Right renal pelvis (tissue), 4 donors: Measurements from ENCODE around the gene AKAP13. TPM values are rescaled to one million over a fixed set of nuclear protein-coding genes. Genes with fewer than 3 reads are reported as not detected.

Source experiments
- DNase-seq, 4 donors: peaks; one replicate each; pipeline ENCODE4 v3.0.0-alpha.2; 2013; ENCODE audit warnings: low read depth in 4 of 4, low spot score in 3 of 4, missing footprints in 1 of 4
- polyA plus RNA-seq, 4 donors: library from polyadenylated mRNA; unstranded; fragments of 120-200 nt; gene quantifications; one replicate each; pipeline ENCODE4 v1.2.1, GENCODE V29; 2013; ENCODE audit not compliant: insufficient read length in 4 of 4

AKAP13 gene
- polyA plus RNA-seq, 4 donors = 78.8 to 89.4 (median 83.8) TPM

DNA sequence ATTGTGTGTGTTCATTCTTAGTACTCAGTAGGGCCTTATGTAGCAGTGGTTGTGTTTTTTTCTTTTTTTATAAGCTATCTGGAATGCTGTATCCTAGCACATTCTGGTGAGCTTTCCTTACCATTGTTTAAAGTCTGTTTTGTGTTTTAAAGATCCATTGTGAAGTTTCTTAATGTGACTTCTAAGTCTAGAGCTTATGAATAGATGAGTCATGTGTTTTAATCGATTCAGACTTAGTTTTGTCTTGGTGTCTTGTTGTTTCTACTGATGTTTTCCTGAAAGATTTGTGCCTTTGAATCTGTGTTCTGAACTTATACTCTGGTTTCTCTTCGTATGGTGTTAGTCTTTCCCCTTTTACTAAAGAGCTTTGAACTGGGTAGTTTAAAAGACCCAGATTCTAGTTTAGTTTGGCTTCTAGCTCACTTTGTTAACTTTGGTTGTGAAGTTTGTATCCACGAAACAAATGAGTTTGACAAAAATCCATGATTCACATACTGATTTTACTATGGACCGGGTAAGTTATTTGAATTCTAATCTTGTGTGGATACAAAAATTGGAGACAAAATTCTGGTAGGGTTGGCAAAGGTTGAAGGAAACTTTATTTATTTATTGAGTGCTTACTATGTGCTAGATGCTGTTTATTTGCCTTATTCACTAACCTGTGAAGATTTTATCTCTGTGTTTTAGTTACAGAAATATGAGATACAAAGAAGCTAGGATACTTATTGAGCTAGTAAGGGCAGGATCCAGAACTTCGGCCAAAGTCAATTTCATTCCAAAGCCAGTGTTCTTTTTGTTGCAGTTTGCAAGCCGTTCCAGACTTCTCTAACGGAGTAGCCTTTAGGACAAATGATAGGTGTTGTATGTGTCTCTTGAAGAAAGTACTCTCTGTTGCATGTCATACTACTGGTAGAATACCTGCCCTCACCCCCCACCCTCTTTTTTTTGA, 24.8 kb downstream of the AKAP13 start:
- DNase-seq = no peak

DNA sequence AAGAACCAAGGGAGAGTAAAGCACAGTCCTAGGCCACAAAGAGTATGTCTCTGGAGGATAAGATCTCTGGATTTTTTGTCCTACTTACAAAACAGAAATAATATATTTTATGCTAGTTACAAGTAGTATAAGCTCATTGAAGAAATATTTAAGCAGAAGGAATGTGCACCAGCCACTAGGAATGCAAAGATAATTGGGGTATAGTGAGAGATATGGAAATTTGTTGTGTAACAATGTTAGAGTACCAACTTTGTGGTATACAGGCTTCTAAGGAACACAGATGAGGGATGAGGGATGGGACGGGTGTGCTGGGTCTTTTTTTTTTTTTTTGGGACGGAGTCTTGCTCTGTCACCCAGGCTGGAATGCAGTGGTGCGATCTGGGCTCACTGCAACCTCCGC, 26.5 kb downstream of the AKAP13 start:
- no peak for DNase-seq

DNA sequence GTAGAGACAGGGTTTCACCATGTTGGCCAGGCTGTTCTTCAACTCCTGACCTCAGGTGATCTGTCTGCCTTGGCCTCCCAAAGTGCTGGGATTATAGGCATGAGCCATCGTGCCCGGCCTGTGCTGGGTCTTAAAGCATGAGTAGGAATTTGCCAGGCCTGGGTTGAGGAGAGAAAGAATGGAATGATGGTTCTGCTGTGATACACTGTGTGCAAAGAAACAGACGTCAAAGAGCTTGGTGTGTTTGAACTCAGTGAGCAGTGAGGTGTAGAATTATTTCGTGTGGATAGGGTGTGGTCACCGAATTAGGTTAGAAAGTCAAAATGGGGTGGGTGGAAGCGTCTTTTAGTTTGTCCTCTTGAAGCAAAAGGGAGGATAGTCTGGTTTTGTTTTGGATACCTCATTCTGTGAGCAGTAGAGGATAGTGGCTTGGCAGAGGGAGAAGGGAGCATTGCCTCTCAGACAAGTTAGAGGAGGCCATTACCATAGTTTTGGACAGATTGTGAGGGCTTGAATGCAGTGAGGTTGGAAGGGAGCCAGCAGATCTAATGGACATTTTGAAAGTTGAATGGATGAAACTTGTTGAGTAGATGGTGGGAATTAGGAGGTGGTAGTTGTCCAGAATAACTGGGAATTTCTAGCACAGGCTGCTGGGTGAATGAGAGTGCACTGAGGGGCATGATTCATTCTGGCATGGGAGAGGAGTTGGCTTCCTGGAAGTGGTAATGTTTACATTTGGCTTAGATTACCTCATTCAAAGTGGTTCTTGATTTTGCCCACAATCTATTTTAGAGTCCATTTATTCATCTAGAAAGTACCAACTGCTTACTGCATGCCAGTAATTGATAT, 27.2 kb downstream of the AKAP13 start:
- DNase-seq = no peak

DNA sequence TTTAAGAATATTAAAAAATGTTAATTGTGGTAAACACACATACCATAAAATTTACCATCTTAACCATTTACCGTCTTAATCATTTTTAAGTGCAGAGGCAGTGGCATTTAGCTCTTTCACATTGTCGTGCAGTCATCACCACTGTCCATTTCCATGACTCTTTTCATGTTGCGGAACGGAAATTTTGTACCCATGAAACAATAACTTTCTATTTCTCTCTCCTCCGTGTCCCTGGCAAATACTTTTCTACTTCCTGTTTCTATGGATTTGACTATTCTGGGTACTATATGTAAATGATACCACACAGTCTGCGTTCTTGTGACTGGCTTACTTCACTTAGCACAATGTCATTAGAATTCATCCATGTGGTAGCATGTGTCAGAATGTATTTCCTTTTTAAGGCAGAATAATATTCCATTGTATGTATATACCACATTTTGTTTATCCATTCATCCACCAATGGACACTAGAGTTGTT, 27.9 kb downstream of the AKAP13 start:
- DNase-seq = no peak

DNA sequence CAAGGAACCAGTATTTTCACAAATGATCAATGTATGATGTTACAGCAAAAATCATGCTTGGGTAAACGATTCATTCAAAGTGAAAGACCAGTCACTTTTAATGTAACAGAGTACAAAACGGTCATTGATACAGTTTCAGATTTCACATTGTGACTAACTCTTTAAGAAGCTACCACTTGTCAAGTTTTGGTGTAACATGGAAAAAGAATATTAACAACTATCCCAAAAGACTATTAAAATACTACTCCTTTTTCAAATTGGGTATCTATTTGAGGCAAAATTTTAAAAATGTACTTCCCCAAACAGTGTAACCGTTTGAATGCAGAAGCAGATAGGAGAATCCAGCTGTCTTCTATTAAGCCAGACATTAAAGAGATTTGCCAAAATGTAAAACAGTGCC, 31.7 kb downstream of the AKAP13 start:
- DNase-seq = no peak

DNA sequence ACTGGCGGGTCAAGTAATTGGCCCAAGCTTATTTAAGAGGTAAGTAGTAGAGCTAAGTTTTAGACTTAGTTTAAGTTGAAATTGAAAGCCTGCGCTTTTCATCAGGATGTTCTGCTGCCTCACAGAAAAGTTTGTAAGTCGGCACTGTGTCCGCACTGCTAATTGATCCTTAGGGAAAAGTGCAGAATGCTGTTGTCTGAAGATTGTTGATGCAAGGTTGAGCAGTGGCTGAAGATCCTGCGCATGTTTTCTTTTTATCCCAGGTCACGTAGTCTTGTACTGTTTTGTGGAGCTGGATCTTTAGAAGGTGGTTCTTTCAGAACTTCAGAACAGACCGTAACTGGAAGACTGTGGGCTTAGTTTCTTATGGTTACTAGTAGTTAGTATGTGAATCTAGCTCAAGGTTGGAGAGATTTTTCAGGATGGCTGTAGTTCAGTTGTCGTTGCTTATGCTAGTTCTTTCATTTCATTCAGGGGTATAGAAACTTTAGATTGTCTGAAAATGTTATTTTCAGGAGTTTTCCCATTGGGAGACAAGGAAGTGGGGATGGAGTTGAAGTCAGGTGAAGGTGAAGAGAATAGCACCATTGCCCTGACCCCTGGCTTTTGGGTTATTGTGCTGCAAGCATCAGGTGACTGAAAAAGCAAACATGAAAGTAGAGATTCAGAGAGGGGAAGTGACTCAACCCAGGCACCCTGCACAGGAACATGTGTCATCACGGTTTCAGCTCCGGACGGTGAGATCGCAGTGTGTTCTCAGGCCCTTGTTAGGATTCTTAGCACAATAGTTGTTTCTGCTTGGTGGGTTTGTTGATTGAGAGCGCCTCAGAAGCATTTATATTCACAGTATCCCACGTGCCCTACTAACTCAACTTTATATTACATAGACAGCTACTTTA, 32.8 kb downstream of the AKAP13 start:
- DNase-seq = no peak

DNA sequence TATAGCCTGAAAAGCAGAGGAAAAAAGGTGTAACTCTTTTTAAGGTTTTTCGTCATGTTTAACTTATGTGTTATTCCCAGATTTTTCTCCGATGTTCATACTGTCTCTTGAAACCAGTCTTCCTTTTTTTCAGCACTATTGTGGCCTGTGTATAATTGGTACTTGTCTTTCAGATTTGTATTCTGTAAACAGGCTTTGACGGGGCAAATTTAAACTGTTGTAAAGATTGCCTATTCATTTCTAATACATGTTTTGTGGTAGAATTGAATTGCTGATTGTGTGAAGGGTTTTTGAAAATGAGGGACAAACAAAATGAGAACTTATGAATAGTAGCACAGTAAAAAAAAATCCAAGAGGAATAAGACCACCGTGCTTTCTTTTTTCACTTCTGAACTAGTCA, 33.6 kb downstream of the AKAP13 start:
- no peak for DNase-seq

DNA sequence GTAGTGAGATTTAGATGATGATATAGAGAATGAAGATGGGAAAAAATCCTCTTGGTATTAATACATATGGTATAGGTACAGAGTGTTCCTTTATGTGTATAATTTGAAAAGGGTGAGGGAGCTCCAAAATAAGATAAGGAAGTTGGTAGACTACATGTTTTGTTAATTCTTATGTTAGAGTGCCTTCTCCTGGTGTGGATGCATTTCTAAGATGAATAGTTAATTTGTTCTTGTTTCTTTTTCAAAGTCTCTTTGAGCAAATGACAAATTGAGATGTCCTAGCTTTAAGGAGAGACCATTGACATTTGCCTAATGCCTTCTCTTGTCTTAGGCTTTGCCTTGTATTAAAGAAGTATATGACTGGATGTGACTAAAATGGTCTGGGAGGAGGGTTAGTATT, 34.1 kb downstream of the AKAP13 start:
- no peak for DNase-seq

DNA sequence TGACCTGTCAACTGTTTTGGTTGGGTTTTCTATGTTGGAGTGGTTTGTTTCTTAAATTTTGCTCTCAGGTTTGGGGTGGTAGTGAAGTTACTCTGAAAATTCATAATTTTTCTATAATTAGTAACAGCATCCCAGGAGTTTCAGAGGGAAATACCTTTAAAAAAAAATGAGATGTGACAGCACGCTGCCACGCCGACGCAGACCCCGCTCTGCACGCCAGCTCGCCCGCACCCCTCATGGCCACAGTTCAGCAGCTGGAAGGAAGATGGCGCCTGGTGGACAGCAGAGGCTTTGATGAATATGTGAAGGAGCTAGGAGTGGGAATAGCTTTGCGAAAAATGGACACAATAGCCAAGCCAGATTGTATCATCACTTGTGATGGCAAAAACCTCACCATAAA, 34.6 kb downstream of the AKAP13 start:
- no peak for DNase-seq

DNA sequence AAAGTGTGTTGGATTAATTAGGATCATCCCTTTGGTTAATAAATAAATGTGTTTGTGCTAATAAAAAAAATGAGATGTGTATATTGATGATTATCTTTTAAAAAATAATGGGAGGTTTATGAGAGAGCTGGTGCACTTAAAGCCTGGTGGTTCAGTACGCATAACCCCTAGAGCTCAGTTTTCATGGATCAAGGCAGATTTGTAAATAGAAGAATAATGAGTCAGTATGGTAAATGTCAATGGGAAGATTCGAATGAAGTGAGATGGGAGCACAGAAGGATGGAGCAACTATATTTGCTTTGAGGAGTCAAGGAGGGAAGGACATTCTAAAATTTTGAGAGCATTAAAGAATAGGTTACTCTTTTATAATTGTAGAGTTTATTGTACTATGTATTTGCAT, 35.4 kb downstream of the AKAP13 start:
- DNase-seq = no peak

DNA sequence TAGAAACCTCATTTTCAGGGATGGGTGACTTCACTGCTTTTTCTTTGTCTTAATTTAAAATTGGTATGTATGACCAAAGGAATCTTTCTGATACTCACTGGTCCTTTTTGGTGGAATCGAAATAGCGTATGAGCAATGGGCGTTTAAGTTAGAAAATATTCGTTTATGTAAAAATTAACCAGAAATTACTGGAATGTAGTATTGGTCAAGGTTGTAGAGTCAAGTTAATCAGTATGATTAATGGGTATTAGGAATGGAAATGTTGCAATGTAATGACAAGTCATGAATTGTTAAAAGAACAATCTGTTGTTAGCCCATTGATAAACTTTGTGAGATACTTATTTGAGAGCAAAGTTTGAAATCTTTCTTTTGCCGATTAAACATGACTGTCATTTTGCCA, 36.9 kb downstream of the AKAP13 start:
- DNase-seq = no peak

DNA sequence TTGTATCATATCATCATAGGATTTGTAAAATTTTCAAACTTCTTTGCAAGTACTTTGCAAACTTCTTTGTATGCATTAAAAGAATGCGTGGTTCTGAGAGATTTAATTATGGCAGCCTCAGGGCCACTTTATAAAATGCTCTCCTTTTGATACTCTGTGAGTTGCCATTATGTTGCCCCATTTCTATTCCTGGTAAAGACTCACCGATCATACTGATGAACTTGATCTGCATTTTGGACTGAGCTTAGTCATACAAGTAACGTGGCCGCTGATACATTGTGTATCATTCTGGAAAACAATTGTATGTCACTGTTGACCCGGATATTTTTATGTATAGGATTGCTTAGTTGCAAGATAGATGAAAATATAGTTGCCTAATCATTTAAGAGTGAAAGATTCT, 38.8 kb downstream of the AKAP13 start:
- DNase-seq = no peak

DNA sequence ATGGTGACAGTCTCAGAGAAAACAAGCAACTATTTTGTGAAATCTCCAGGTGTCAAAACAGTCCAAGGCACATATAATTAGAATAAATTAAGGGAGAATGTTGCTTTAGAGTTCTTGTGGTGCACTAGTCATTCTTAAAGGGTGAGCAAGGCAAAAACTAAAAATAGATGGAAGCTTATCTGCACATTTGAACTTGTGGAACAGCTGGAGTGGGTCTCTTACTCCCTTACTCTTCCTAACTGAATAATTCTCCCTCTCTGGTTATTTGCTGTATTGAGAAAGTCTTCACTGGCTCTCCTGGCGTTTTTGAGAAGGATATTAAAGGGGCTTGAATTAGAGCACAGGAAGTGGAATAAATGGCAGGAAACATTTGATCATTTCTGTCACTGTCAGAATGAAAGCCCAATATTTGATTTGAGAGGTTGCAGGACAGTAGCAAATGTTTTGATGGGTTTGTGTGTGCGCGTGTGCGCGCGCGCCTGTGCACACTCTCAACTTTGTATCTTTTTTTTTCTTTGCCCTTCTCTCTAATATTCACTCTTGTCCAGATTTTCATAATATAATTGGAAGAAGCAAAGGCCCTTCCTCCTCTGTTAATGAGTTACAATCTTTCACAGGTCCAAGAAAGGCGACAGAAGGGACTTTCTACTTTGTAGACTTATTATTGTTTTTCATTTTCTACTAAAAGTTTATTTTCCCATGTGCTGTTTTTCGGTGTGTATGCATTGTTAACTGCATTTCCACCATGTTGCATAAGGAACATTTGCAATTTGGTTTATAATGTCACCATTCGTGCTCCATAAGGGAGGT, 40.9 kb downstream of the AKAP13 start:
- no peak for DNase-seq

DNA sequence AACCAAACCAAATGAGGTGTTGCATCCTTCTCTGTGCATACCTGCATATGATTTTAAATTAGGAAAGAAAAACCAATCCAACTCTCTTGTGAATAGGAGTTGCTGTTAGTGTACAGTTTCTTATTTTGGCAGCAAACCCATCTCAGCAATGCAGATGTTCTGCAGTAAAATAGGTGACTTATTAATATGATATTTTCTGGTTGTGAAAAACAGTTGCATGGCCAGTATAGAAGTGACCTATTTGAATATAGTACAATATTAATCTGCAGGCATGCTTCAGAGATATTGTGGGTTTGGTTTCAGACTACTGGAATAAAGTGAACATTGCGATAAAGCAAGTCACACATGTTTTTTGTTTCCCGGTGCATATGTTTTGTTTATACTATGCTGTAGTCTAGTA, 42.2 kb downstream of the AKAP13 start:
- DNase-seq = no peak

DNA sequence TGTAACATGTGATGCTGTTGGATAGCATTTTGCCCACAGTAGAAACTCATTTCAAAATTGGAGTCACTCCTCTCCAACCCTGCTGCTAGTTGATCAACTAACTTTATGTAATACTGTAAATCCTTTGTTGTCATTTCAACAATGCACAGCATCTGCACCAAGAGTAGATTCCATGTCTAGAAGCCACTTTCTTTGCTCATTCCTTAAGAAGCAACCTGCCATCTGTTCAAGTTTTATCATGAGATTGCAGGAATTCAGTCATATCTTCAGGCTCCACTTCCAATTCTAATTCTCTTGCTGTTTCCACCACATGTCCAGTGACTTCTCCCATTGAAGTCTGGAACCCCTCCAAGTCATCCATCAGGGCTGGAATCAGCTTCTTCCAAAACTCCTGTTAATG, 42.9 kb downstream of the AKAP13 start:
- DNase-seq = no peak

DNA sequence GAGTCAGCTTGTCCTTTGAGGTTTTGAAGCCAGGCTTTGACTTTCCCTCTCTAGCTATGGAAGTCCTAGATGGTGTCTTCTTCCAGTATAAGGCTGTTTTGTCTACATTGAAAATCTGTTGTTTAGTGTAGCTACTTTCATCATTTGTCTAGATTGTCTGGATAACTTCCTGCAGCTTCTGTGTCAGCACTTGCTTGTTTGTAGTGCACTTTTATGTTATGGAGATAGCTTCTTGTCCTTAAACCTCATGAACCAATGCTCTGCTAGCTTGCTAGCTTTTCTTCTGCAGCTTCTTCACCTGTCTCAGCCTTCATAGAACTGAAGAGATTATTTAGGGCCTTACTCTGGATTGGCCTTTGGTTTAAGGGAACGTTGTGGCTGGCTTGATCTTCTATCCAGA, 43.8 kb downstream of the AKAP13 start:
- DNase-seq = no peak

DNA sequence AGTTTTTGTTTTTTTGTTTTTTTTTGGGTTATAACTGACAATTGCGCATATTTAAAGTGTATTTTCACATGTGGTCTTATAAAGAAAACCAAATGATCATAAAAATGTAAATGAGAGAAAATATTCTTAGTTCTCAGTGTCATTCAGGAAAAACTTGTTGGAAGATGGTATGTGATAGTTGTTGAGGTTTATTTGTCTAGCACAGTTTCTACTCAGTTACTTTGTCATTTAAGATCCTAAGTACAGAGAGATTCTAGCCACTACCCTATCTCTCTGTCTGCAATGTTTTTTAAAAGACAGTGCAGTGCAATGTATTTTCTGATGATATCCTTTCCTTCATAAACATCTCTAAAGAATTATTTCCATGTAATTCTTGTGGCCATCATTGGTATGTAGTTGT, 46.1 kb downstream of the AKAP13 start:
- no peak for DNase-seq

DNA sequence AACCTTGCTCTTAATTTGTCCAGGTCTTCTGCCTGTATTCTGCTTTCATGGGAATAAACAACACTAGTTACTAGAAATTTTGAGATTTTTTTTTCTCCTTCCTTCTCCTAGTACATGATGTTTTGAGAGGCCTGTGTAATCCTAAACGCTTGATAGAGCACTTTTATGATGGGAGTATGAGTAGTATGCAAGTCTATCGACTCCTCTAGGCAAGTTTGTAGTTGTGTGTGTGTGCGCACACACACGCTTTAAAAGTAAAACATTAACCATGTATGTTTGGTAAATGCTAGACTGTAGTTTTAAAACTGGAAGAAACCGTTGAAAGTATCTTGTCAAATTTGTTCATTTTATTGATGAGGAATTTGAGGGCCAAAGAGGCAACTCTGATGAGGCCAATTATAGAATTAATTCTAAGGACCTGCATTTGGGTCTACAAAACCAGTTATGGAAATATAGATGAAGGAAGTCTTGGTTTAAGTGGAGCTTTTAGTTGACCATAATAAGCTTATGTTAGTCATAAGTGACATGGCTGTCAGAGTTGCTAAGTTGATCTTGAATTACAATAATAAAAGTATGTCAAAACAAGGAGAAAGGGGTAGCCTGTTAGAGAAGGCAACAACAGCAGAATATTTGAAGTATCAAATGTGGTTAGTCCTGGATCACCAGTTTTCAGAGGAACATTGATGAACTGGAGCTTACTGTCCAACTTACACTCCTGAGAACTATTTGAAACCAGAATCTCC, 47.1 kb downstream of the AKAP13 start:
- DNase-seq = no peak

DNA sequence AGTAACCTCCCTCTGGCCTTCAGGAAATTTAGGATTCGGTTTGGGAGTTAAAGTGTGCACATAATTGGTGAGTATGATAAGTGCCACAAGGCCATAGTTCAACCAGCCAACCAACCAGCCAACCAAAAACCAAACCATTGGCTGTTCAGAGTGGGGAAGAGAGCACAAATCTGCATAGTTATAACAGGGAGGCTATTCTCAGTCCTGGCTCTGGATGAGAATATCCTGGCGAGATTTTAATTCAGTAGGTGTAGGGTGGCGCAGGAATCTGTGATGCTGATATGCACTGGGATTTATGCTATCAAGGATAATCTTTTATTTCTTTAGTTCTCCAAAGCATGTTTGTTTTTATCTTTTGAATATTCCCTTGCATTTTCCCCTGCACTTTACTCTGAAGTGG, 49.1 kb downstream of the AKAP13 start:
- no peak for DNase-seq
